Caco-2 (cell line): ENCODE measurements around the gene LRRC27. TPM values are rescaled to one million over a fixed set of nuclear protein-coding genes. Genes with fewer than 3 reads are reported as not detected.

Experiments used
- BruUV-seq: library from RNA; stranded (reverse); fragments of 400-500 nt; replicated peaks from 2 replicates; lab custom pipeline; 2021; lab: Mats Ljungman, UMichigan
- CTCF ChIA-PET: fragments of 300-600 bp; sonication (Branson Sonifier 250); formaldehyde crosslinking; loops from one replicate; lab custom pipeline; 2022; ENCODE audit warnings: antibody characterized with exemption; lab: Charles Lee
- POLR2A ChIA-PET: fragments of 300-600 bp; sonication (Branson Sonifier 250); formaldehyde crosslinking; loops from one replicate; lab custom pipeline; 2022; ENCODE audit warnings: antibody characterized with exemption; lab: Charles Lee
- DNase-seq, 2 experiments: peaks; one replicate each; pipeline versions ENCODE4 v3.0.0 to v3.0.0-alpha.2; 2020 to 2022
- H3K27me3 ChIP-seq: replicated peaks from 2 replicates; pipeline ENCODE4 v1.6.0; 2011; ENCODE audit warnings: low read length; ENCODE audit not compliant: control insufficient read depth, insufficient read depth
- H3K36me3 ChIP-seq: 2 replicates; pipeline ENCODE4 v1.5.1; 2011; ENCODE audit warnings: low read length; ENCODE audit not compliant: control insufficient read depth, insufficient read depth
- H3K4me1 ChIP-seq: fragments of 250-450 bp; sonication (Bioruptor Pico); 2 replicates; pipeline ENCODE4 v1.5.1; 2020; ENCODE audit warnings: mild to moderate bottlenecking
- H3K4me3 ChIP-seq: 2 replicates; pipeline ENCODE4 v1.5.1; 2011; ENCODE audit warnings: low read depth, mild to moderate bottlenecking, control low read depth, low read length
- H3K9me3 ChIP-seq: fragments of 250-450 bp; sonication (Bioruptor Pico); 2 replicates; pipeline ENCODE4 v1.5.1; 2020; ENCODE audit warnings: mild to moderate bottlenecking, moderate library complexity
- H3K27ac Mint-ChIP-seq: one replicate; pipeline ENCODE4 v1.8.0; 2022; ENCODE audit warnings: mixed read lengths; ENCODE audit not compliant: unreplicated experiment
- H3K27me3 Mint-ChIP-seq: one replicate; pipeline ENCODE4 v1.8.0; 2022; ENCODE audit warnings: mixed read lengths; ENCODE audit not compliant: insufficient read depth, unreplicated experiment
- H3K36me3 Mint-ChIP-seq: one replicate; pipeline ENCODE4 v1.8.0; 2022; ENCODE audit warnings: mild to moderate bottlenecking, mixed read lengths; ENCODE audit not compliant: insufficient read depth, unreplicated experiment
- H3K4me1 Mint-ChIP-seq: one replicate; pipeline ENCODE4 v1.8.0; 2022; ENCODE audit warnings: low read depth, mixed read lengths; ENCODE audit not compliant: unreplicated experiment
- H3K4me3 Mint-ChIP-seq: one replicate; pipeline ENCODE4 v1.8.0; 2022; ENCODE audit warnings: mild to moderate bottlenecking, moderate library complexity, mixed read lengths; ENCODE audit not compliant: unreplicated experiment
- H3K9me3 Mint-ChIP-seq: one replicate; pipeline ENCODE4 v1.8.0; 2022; ENCODE audit warnings: mixed read lengths; ENCODE audit not compliant: unreplicated experiment
- intact Hi-C: fragments of 100-400 bp; cut with micrococcal nuclease; formaldehyde crosslinking; loops from one replicate; pipeline ENCODE4 v1.10.0; 2022; ENCODE audit not compliant: unreplicated experiment
- total RNA-seq: library from RNA; stranded (reverse); gene quantifications from 2 replicates; pipeline ENCODE4 v1.2.3, GENCODE V29; 2022
- TF ChIP-seq, protein P1 (sequence below), 2 experiments: fragments of 200-600 bp in 1 of 2; IDR thresholded peaks; 1 replicate in 1 of 2; 2 replicates in 1 of 2; pipeline versions ENCODE4 v1.5.1 to v1.8.0; 2011 to 2022; ENCODE audit warnings: antibody characterized with exemption in 1 of 2, control low read depth in 1 of 2, inconsistent platforms in 1 of 2, low read depth in 1 of 2, low read length in 1 of 2, mild to moderate bottlenecking in 1 of 2, moderate library complexity in 1 of 2; ENCODE audit not compliant: insufficient read depth in 1 of 2, severe bottlenecking in 1 of 2, unreplicated experiment in 1 of 2

LRRC27 gene
- total RNA-seq, 1 experiment from 2014 or later, result 11.7 TPM

- BruUV-seq, result no TSS peak
- no peak for DNase-seq
- H3K4me3 ChIP-seq, result no peak overlapping the region
- intact Hi-C loops, result no loop called here
- peak overlapping the region; percentile 25 for H3K27ac Mint-ChIP-seq
- H3K4me1 ChIP-seq, result peaks cover 24% of the 10 kb centered on the region
- peaks cover 5% of the 10 kb centered on the region for H3K36me3 ChIP-seq
- H3K4me1 Mint-ChIP-seq, result no peaks in the 10 kb centered on the region
- TF ChIP-seq, protein P1, sequence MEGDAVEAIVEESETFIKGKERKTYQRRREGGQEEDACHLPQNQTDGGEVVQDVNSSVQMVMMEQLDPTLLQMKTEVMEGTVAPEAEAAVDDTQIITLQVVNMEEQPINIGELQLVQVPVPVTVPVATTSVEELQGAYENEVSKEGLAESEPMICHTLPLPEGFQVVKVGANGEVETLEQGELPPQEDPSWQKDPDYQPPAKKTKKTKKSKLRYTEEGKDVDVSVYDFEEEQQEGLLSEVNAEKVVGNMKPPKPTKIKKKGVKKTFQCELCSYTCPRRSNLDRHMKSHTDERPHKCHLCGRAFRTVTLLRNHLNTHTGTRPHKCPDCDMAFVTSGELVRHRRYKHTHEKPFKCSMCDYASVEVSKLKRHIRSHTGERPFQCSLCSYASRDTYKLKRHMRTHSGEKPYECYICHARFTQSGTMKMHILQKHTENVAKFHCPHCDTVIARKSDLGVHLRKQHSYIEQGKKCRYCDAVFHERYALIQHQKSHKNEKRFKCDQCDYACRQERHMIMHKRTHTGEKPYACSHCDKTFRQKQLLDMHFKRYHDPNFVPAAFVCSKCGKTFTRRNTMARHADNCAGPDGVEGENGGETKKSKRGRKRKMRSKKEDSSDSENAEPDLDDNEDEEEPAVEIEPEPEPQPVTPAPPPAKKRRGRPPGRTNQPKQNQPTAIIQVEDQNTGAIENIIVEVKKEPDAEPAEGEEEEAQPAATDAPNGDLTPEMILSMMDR (IDR thresholded peaks at IDR 0.05; ENCODE audit: insufficient read depth in 1 of 2, low read depth in 1 of 2, low read length in 1 of 2, severe bottlenecking in 1 of 2, unreplicated experiment in 1 of 2), result no peak
- ChIA-PET POLR2A (no interaction called here), CTCF (no interaction called here)
- H3K27me3 ChIP-seq, result no peaks in the 10 kb centered on the region
- no peaks in the 10 kb centered on the region for H3K9me3 Mint-ChIP-seq
- H3K27me3 Mint-ChIP-seq, result no peaks in the 10 kb centered on the region
- H3K36me3 Mint-ChIP-seq, result peaks cover 6% of the 10 kb centered on the region
- H3K9me3 ChIP-seq, result no peaks in the 10 kb centered on the region
- no peak overlapping the region for H3K4me3 Mint-ChIP-seq
Measured at GRCh38 chr10:132400041-132400546, 68.1 kb downstream of the LRRC27 start.

DNA sequence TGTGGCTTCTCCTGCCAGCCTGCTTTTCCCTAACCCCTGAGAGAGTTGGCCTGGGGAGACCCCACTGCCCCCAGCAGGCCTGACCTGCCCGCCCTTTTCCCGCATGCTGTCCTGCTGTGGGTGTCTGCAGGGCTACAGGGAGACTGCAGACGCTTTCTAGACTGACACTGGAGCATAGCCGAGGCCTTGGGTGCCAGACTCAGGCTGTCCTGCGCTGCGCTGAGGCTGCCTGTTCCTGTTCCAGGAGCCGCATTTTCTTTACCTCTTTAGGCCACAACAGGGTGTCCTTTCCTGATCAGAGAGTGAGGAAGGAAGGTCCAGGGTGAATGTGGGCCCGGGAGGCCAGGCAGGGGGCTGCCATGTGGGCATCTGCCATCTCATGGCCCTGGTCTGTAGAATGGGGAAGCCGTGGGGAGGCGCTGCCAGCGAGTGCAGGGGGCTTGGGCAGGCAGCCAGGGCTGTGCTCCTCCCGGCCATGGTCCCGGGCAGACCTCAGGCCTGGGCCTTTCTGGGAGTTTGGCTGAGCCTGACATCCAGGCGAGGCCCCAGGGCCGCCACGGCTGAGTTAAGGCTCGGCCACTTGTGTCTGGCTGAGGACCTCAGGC lies 68.7 kb downstream of the LRRC27 start:
- ChIA-PET CTCF (no interaction called here), POLR2A (no interaction called here)
- intact Hi-C loops, result no loop called here
- H3K9me3 Mint-ChIP-seq, result no peaks in the 10 kb centered on the region
- H3K4me1 Mint-ChIP-seq, result no peaks in the 10 kb centered on the region
- H3K27ac Mint-ChIP-seq, result no peak overlapping the region
- peaks cover 20% of the 10 kb centered on the region for H3K4me1 ChIP-seq
- no peak overlapping the region for H3K4me3 ChIP-seq
- peaks cover 12% of the 10 kb centered on the region for H3K36me3 Mint-ChIP-seq
- TF ChIP-seq, protein P1 (IDR thresholded peaks at IDR 0.05; ENCODE audit: insufficient read depth in 1 of 2, low read depth in 1 of 2, low read length in 1 of 2, severe bottlenecking in 1 of 2, unreplicated experiment in 1 of 2), result no peak
- BruUV-seq, result no TSS peak
- no peak for DNase-seq
- no peaks in the 10 kb centered on the region for H3K9me3 ChIP-seq
- no peaks in the 10 kb centered on the region for H3K27me3 Mint-ChIP-seq
- no peak overlapping the region for H3K4me3 Mint-ChIP-seq
- no peaks in the 10 kb centered on the region for H3K27me3 ChIP-seq
- peaks cover 5% of the 10 kb centered on the region for H3K36me3 ChIP-seq

DNA sequence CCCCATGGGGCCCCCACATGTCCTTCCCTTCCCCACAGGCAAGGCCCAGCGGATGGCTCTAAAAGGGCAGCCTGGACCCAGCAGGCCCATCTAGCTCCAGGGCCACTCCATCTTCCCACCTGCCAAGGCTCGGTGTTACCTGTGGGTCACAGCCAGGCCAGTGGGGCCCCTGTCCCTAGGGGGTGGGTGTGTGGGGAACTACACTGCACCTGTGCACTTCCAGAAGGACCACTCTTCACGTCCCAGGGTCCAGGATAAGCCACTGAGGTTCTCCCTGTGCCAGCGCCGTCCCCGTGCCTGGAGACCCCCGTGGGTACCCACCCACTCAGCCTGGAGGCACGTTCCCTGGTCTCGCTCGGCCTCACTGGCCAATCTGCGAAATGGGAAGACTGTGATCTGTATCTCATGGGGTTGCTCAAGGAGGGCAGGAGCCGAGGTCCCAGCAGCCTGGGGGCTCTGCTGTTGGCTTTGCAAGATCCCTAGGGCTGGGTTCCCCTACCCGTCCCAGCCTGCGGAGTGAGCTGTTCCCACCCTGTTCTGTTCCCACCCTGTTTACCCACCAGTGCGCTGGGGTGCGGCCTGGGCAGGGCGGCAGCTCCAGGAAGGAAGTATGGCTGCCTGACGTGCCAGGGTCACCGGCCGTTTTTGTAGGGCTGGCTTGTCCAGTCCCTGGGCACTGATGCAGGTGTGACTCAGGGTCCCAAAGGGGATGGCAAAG lies 69.6 kb downstream of the LRRC27 start:
- Mint-ChIP-seq H3K36me3 (peaks cover 20% of the 10 kb centered on the region), H3K27ac (no peak overlapping the region), H3K9me3 (no peaks in the 10 kb centered on the region), H3K4me1 (no peaks in the 10 kb centered on the region), H3K27me3 (no peaks in the 10 kb centered on the region), H3K4me3 (no peak overlapping the region)
- Histone ChIP-seq H3K4me1 (peaks cover 15% of the 10 kb centered on the region), H3K9me3 (no peaks in the 10 kb centered on the region), H3K4me3 (no peak overlapping the region), H3K36me3 (peaks cover 7% of the 10 kb centered on the region), H3K27me3 (no peaks in the 10 kb centered on the region)
- intact Hi-C loops, result no loop called here
- ChIA-PET POLR2A (no interaction called here), CTCF (interaction anchor here (0.6 kb wide), 1 partner anchor 45 kb away, joined by 6 read pairs; no protein-coding TSS in a partner anchor)
- BruUV-seq, result no TSS peak
- TF ChIP-seq, protein P1 (IDR thresholded peaks at IDR 0.05; ENCODE audit: insufficient read depth in 1 of 2, low read depth in 1 of 2, low read length in 1 of 2, severe bottlenecking in 1 of 2, unreplicated experiment in 1 of 2), result no peak
- DNase-seq, result no peak
